NCI-H69 (cell line): ENCODE results near the gene COL4A1.

Experiments used
- DNase-seq: peaks from one replicate; lab custom pipeline; 2025; lab: John Stamatoyannopoulos, UW

COL4A1 gene

GRCh38 chr13:110217811-110218210, 89.1 kb downstream of the COL4A1 start:
- no peak for DNase-seq

GRCh38 chr13:110217085-110217484, 89.9 kb downstream of the COL4A1 start:
- no peak for DNase-seq

GRCh38 chr13:110216398-110217041, 90.4 kb downstream of the COL4A1 start:
- DNase-seq: no peak

- DNase-seq: no peak
Observed at GRCh38 chr13:110216006-110216397, 91.0 kb downstream of the COL4A1 start.

GRCh38 chr13:110215606-110216005, 91.4 kb downstream of the COL4A1 start:
- no peak for DNase-seq

- DNase-seq: no peak
Observed at GRCh38 chr13:110214637-110215036, 92.3 kb downstream of the COL4A1 start.

GRCh38 chr13:110213461-110214074, 93.4 kb downstream of the COL4A1 start:
- DNase-seq: no peak

GRCh38 chr13:110212529-110212928, 94.4 kb downstream of the COL4A1 start:
- no peak for DNase-seq

GRCh38 chr13:110211735-110212134, 95.2 kb downstream of the COL4A1 start:
- DNase-seq: no peak

- DNase-seq: no peak
Observed at GRCh38 chr13:110211046-110211445, 95.9 kb downstream of the COL4A1 start.

- DNase-seq: no peak
Observed at GRCh38 chr13:110210604-110210985, 96.4 kb downstream of the COL4A1 start.

- DNase-seq: peak; percentile 10
Observed at GRCh38 chr13:110209950-110210603, 96.9 kb downstream of the COL4A1 start.

- DNase-seq: no peak
Observed at GRCh38 chr13:110208116-110208515, 98.8 kb downstream of the COL4A1 start.

GRCh38 chr13:110206996-110207395, 100.0 kb downstream of the COL4A1 start:
- no peak for DNase-seq

- DNase-seq: no peak
Observed at GRCh38 chr13:110206185-110206584, 100.8 kb downstream of the COL4A1 start.

- no peak for DNase-seq
Observed at GRCh38 chr13:110201114-110201513, 105.8 kb downstream of the COL4A1 start.

- DNase-seq: no peak
Observed at GRCh38 chr13:110200276-110200870, 106.6 kb downstream of the COL4A1 start.

GRCh38 chr13:110199046-110199831, 107.7 kb downstream of the COL4A1 start:
- no peak for DNase-seq

- no peak for DNase-seq
Observed at GRCh38 chr13:110197471-110197870, 109.5 kb downstream of the COL4A1 start.

GRCh38 chr13:110197026-110197425, 109.9 kb downstream of the COL4A1 start:
- no peak for DNase-seq

GRCh38 chr13:110195547-110196485, 111.1 kb downstream of the COL4A1 start:
- no peak for DNase-seq
